UCSD-AML1 (cell line): ENCODE results near the gene KIF5A.
A peak's percentile ranks its signal among the peaks of the same experiment; 100 is the strongest.
"Not testable (repeated sequence)": the region's sequence is repeated elsewhere in the genome, so short reads cannot be mapped to it uniquely, and the experiment has no call there.

Experiments
- DNase-seq: peaks from one replicate; lab custom pipeline; 2025; ENCODE audit not compliant: unreplicated experiment; lab: John Stamatoyannopoulos, UW

Gene KIF5A

GRCh38 chr12:57549909-57550640 is at the start of gene KIF5A:
TSS of gene KIF5A (plus strand) at chr12:57550044. CDS start at chr12:57550272, 228 bp downstream.
- no peak for DNase-seq

- no peak for DNase-seq
These were observed 49.6 kb upstream of the KIF5A start for GRCh38 chr12:57500213-57500612.

DNA sequence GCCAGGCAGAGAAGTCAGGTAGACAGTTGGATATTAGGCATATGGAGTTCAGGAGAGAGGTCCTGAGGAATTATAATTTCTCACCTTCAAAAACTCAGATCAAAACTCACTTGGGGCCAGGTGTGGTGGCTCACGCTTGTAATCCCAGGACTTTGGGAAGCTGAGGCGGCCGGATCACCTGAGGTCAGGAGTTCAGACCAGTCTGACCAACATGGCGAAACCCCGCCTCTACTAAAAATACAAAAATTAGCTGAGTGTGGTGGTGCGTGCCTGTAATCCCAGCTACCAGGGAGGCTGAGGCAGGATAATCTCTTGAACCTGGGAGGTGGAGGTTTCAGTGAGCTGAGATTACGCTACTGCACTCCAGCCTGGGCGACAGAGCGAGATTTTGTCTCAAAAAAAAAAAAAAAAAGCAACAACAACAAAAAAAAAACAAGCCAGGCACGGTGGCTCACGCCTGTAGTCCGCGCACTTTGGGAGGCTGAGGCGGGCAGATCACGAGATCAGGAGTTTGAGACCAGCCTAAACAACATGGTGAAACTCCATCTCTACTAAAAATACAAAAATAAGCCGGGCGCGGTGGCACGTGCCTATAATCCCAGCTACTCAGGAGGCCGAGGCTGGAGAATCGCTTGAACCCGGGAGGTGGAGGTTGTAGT is 47.4 kb upstream of the KIF5A start:
- not testable (repeated sequence) for DNase-seq

DNA sequence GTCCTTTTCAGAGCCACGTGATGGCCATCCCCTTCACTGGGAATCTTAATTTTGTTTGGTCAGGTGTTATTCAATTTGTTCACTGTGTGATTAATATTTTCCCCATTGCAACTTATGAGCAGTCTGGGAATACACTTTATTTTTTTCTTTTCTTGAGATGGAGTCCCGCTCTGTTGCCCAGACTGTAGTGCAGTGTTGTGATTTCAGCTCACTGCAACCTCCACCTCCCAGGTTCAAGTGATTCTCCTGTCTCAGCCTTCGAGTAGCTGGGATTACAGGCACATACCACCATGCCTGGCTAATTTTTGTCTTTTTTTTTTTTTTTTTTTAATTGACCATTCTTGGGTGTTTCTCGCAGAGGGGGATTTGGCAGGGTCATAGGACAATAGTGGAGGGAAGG is 43.3 kb upstream of the KIF5A start:
- DNase-seq, result not testable (repeated sequence)

- not testable (repeated sequence) for DNase-seq
These were observed 42.0 kb upstream of the KIF5A start for GRCh38 chr12:57507796-57508195.

DNA sequence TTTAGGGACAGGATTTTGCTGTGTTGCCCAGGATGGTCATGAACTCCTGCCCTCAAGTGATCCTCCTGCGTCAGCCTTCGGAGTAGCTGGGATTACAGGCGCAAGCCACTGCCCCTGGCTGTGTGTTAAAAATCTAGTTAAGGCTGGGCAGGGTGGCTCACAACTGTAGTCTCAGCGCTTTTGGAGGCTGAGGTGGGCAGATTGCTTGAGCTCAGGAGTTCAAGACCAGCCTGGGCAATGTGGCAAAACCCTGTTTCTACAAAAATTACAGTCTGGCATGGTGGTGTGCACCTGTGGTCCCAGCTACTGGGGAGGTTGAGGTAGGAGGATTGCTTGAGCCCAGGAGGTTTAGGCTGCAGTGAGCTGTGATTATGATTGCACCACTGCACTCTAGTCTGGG is 38.7 kb upstream of the KIF5A start:
- DNase-seq, result no peak

GRCh38 chr12:57511588-57512325 is 38.1 kb upstream of the KIF5A start:
- DNase-seq, result no peak

GRCh38 chr12:57512665-57513064 is 37.2 kb upstream of the KIF5A start:
- DNase-seq, result no peak

- DNase-seq, result no peak
These were observed 36.6 kb upstream of the KIF5A start for GRCh38 chr12:57513266-57513665.

- not testable (repeated sequence) for DNase-seq
These were observed 36.2 kb upstream of the KIF5A start for GRCh38 chr12:57513677-57514076.

- DNase-seq, result not testable (repeated sequence)
These were observed 35.6 kb upstream of the KIF5A start for GRCh38 chr12:57514246-57514645.

GRCh38 chr12:57514720-57515407 is 35.0 kb upstream of the KIF5A start:
- DNase-seq, result no peak

- no peak for DNase-seq
These were observed 34.4 kb upstream of the KIF5A start for GRCh38 chr12:57515408-57515933.

GRCh38 chr12:57515934-57516541 is 33.8 kb upstream of the KIF5A start:
- DNase-seq, result no peak

DNA sequence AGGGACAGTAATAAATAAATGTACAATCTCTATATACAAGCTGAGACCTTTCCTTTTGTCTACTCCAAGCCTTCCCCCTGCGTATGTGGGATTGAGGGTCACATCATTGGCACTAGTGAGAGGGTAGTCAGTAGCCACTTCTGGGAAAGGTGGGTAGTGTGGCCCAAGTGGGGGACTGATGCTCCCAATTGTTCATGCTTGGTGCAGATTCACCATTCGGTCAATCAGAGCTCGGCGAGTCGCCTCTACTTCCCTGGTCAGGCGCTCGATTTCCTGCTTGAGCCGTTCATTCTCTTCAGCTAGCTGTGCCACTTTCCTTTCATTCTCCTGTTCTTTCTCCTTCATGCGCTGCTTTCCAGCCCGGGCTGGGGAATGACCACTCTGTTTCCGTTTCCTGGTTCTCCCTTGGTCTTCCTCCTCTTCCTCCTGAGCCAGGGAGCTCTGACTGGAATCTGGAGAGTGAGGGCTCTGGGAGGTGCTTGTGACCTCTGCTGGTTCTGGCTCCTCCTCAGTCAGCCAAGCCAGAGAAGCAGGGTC is 33.2 kb upstream of the KIF5A start:
- no peak for DNase-seq

DNA sequence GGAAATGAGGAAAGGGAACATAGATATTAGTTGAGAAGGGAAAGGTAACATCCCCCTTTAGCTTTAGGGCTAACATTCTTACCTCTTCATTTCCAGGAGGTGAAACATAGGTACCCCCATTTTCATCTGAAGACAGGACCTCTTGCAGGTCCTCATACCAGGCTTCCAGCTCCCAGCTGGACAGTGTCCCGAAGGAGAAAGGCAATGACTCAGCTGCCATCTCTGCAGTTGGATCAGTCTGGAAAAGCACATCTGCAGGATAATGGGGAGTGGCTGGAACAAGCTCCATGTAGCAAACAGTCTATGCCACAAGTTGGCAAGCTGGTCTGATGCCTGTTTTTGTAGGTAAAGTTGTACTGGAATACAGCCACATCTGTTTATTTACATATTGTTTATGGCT is 32.7 kb upstream of the KIF5A start:
- no peak for DNase-seq

GRCh38 chr12:57517718-57518117 is 32.1 kb upstream of the KIF5A start:
- DNase-seq, result not testable (repeated sequence)

DNA sequence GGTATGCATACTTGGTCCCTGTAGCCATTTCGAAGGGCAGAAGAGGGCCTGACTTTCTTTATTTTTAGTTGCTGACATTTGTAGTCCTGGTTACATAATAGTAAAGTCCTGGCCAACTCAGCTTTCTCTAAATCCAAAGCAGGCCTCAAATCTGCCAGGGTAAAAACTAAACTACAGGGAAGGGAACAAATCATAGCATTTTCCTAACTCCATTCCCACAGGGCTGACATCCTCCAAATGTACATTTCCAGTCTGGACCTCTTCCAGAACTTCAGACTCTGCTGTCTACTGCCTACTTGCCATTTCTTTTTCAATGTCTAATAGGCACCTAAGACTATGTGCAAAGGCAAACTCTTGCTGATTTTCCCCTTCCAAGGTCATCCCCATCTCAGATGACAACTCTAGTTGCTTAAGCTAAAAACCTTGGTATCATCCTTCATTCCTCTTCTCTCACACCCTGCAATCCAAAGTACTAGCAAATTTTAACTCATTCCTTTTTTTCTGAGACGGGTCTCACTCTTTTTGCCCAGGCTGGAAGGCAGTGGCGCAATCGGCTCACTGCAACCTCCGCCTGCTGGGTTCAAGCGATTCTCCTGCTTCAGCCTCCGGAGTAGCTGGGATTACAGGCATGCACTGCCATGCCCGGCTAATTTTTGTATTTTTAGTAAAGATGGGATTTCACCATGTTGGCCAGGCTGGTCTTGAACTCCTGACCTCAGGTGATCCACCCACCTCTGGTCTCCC is 31.5 kb upstream of the KIF5A start:
- DNase-seq, result no peak

- peak; percentile 58 for DNase-seq
These were observed 30.7 kb upstream of the KIF5A start for GRCh38 chr12:57518920-57519795.
